Heart right ventricle (tissue), 16 donors: ENCODE results near the gene PSMB3. TPM values are rescaled to one million over a fixed set of nuclear protein-coding genes. Genes with fewer than 3 reads are reported as not detected.
A peak's percentile ranks its signal among the peaks of the same experiment; 100 is the strongest.

Experiments
- ATAC-seq, 8 donors: fragments of 200-7000 bp; cut with Tn5 transposase; one replicate each; pipeline ENCODE4 v1.9.1; 2020; ENCODE audit warnings: mild to moderate bottlenecking in 8 of 8, moderate library complexity in 8 of 8, moderate number of reproducible peaks in 1 of 8
- DNase-seq, 2 donors: peaks; one replicate each; pipeline ENCODE4 v3.0.0-alpha.2; 2020
- H3K27ac ChIP-seq, 10 donors: fragments of 200-600 bp; sonication (generic) in 2 of 10; one replicate each; pipeline versions ENCODE4 v1.5.0 to v1.8.0; 2020 to 2022; ENCODE audit warnings: mild to moderate bottlenecking in 3 of 10
- H3K27me3 ChIP-seq, 7 donors: fragments of 200-600 bp; one replicate each; pipeline ENCODE4 v1.8.0; 2021 to 2022; ENCODE audit warnings: mild to moderate bottlenecking in 2 of 7
- H3K36me3 ChIP-seq, 9 donors: fragments of 200-600 bp; sonication (generic) in 1 of 9; one replicate each; pipeline versions ENCODE4 v1.5.0 to v1.8.0; 2020 to 2022; ENCODE audit warnings: mild to moderate bottlenecking in 2 of 9
- H3K4me1 ChIP-seq, 9 donors: fragments of 200-600 bp; sonication (generic) in 1 of 9; one replicate each; pipeline versions ENCODE4 v1.5.0 to v1.8.0; 2020 to 2022; ENCODE audit warnings: mild to moderate bottlenecking in 4 of 9
- H3K4me3 ChIP-seq, 10 donors: fragments of 200-600 bp; sonication (generic) in 2 of 10; one replicate each; pipeline versions ENCODE4 v1.5.0 to v1.8.0; 2020 to 2022; ENCODE audit warnings: mild to moderate bottlenecking in 7 of 10, moderate library complexity in 2 of 10
- H3K9me3 ChIP-seq, 11 donors: fragments of 200-600 bp in 10 of 11; sonication (generic) in 2 of 11; one replicate each; pipeline versions ENCODE4 v1.5.0 to v1.8.0; 2013 to 2022; ENCODE audit warnings: mild to moderate bottlenecking in 2 of 11, control low read depth in 1 of 11, moderate library complexity in 1 of 11
- CTCF ChIP-seq, 9 donors: fragments of 200-600 bp; sonication (generic) in 2 of 9; IDR thresholded peaks; one replicate each; pipeline versions ENCODE4 v1.5.0 to v1.8.0; 2021 to 2022; ENCODE audit warnings: antibody characterized with exemption in 9 of 9, mild to moderate bottlenecking in 5 of 9, moderate library complexity in 1 of 9
- WGBS, 2 donors: extraction: QIAGEN DNeasy Blood & Tissue Kit; methylation state at CpG; one replicate each; pipeline ENCODE4 v1.1.7; 2013; ENCODE audit warnings: inconsistent platforms in 1 of 2; 5-methylcytosine and 5-hydroxymethylcytosine counted together
- intact Hi-C, 10 donors: fragments of 100-400 bp; cut with DNase I; formaldehyde crosslinking; loops; one replicate each; pipeline versions ENCODE4 v1.11.1 to v1.14.2; 2022
- polyA plus RNA-seq, 2 donors: library from polyadenylated mRNA; stranded (reverse); fragments of 200-250 nt; gene quantifications; one replicate each; pipeline ENCODE4 v1.2.3, GENCODE V29; 2013
- total RNA-seq, 10 donors: library from RNA; stranded (reverse); fragmentation: NEBNext Ultra II Directional in 3 of 10; extraction: Animal tissue kit (Norgen Biotek cat#: 25700) in 3 of 10; gene quantifications; one replicate each; pipeline versions ENCODE4 v1.2.1 to v1.2.4, GENCODE V29; 2021 to 2023
- donor health status: Arrhythmogenic right ventricular cardiomyopathy.
- donor health status: ischemic (EF 13 %, LVEDD 7.1; RV severe dilation, severe dysfunction).
- donor health status: healthy with polysubstance abuse.
- donor health status: DM: no; HTN: yes; CAD: no.
- donor health status: DM: no; HTN: no; CAD: no.
- donor health status: ischemic (EF 25% LVEDD 6.9; RV normal size, moderate dysfunction).
- donor health status: ischemic (EF 25% LVEDD 5.7; RV mildly dilated, moderate dysfunction).
- donor health status: healthy.
- donor health status: DM: yes; HTN: yes; CAD: no.
- donor health status: Ischemic cardiomyopathy.
- donor health status: ischemic (EF 35%, LVEDD 5.7; RV mildly dilated, moderate dysfunction).
- donor health status: nonischemic (EF 11% LVEDD 7.7; RV severe dilation, severe dysfunction).
- donor health status: DM: yes; HTN: yes; CAD: no.
- donor health status: PGD.
- donor health status: ischemic (EF 29% LVEDD 5.4; RV normal size, mild dysfunction).
- donor health status: nonischemic (EF 23%, LVEDD 6.1; RV moderate dilation, normal function).

PSMB3 gene
- total and polyA plus RNA-seq, 12 donors, result 148 to 379 (median 165) TPM

- peak in 7 of 8 donors; percentile 22 to 67 (median 59) for ATAC-seq
- 15% methylated on average over 27 of the region's 27 CpGs for WGBS, 2 donors
- peaks cover 0 to 49% (median 3%) of the 10 kb centered on the region in 9 donors for H3K36me3 ChIP-seq
- intact Hi-C loops, result loop anchor here in 8 of 10 donors (1.0 to 10.0 kb wide), 9 partner anchors 16 to 176 kb away; partner anchors contain the start of genes PSMB3 (in 2 of the 8), MLLT6 (in 1 of the 8) and PCGF2 (in 1 of the 8)
- peak overlapping the region; percentile 65 to 97 (median 93) for H3K27ac ChIP-seq
- H3K9me3 ChIP-seq, result no peaks in the 10 kb centered on the region
- H3K4me3 ChIP-seq, result peak overlapping the region; percentile 51 to 88 (median 73)
- H3K27me3 ChIP-seq, result no peaks in the 10 kb centered on the region
- peak; percentile 77 to 83 for DNase-seq
- TF ChIP-seq CTCF (IDR thresholded peaks at IDR 0.05), result no peak
- H3K4me1 ChIP-seq, result peaks cover 17 to 68% (median 50%) of the 10 kb centered on the region in 9 donors
Measured at GRCh38 chr17:38730526-38731379, 21.8 kb upstream of the PSMB3 start.

- TF ChIP-seq CTCF (IDR thresholded peaks at IDR 0.05), result no peak
- intact Hi-C loops, result loop anchor here in 7 of 10 donors (2.0 to 10.0 kb wide), 8 partner anchors 15 to 177 kb away; partner anchors contain the start of genes MLLT6 (in 1 of the 7) and PCGF2 (in 1 of the 7)
- 74 to 91% methylated on average over 8 of the region's 8 CpGs for WGBS, 2 donors
- H3K36me3 ChIP-seq, result peaks cover 0 to 58% (median 6%) of the 10 kb centered on the region in 9 donors
- H3K27me3 ChIP-seq, result no peaks in the 10 kb centered on the region
- ATAC-seq (no peak), DNase-seq (no peak)
- H3K4me3 ChIP-seq, result peak overlapping the region in 7 of 10 donors; percentile 67 to 88 (median 76)
- no peaks in the 10 kb centered on the region for H3K9me3 ChIP-seq
- peak overlapping the region; percentile 9 to 97 (median 93) for H3K27ac ChIP-seq
- peaks cover 17 to 74% (median 56%) of the 10 kb centered on the region in 9 donors for H3K4me1 ChIP-seq
Measured at GRCh38 chr17:38731526-38732294, 20.8 kb upstream of the PSMB3 start.

- WGBS, 2 donors, result 59 to 68% methylated on average over 7 of the region's 7 CpGs
- Histone ChIP-seq H3K27ac (peak overlapping the region in 9 of 10 donors; percentile 79 to 97 (median 93)), H3K9me3 (no peaks in the 10 kb centered on the region), H3K36me3 (peaks cover 0 to 59% (median 6%) of the 10 kb centered on the region in 9 donors), H3K27me3 (no peaks in the 10 kb centered on the region), H3K4me1 (peaks cover 17 to 74% (median 55%) of the 10 kb centered on the region in 9 donors), H3K4me3 (no peak overlapping the region)
- intact Hi-C loops, result loop anchor here in 5 of 10 donors (2.0 to 10.0 kb wide), 5 partner anchors 35 to 178 kb away; no protein-coding TSS in a partner anchor
- no peak for TF ChIP-seq CTCF (IDR thresholded peaks at IDR 0.05)
- DNase-seq (no peak), ATAC-seq (peak in 4 of 8 donors; percentile 19 to 47 (median 28))
Measured at GRCh38 chr17:38732376-38733281, 19.9 kb upstream of the PSMB3 start.
